Measurements from ENCODE around the gene NABP1. TPM values are rescaled to one million over a fixed set of nuclear protein-coding genes. Genes with fewer than 3 reads are reported as not detected.

Gene NABP1
- total and polyA plus RNA-seq, 4 donors = 3.6 to 35.5 (median 18.4) TPM

DNA sequence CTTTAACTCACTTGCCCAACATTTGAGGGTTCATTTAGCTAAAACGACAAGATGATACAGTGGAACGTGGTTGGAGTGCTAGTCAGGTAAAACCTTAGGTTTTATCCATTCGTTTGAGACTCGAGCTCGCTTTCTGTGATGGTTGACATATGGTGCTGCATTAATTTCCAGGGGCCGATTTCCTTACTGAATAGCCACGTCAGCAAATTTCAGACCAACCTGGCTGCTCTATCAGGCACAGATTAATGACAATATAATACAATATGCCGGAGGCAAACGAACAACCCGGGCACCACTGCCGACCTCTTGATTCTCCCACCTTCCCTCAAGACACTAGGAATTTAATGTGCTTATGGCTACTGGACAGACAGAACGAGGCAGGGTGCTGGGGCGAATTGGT lies 42.0 kb downstream of the NABP1 start (continued):
- TF ChIP-seq, protein P1, sequence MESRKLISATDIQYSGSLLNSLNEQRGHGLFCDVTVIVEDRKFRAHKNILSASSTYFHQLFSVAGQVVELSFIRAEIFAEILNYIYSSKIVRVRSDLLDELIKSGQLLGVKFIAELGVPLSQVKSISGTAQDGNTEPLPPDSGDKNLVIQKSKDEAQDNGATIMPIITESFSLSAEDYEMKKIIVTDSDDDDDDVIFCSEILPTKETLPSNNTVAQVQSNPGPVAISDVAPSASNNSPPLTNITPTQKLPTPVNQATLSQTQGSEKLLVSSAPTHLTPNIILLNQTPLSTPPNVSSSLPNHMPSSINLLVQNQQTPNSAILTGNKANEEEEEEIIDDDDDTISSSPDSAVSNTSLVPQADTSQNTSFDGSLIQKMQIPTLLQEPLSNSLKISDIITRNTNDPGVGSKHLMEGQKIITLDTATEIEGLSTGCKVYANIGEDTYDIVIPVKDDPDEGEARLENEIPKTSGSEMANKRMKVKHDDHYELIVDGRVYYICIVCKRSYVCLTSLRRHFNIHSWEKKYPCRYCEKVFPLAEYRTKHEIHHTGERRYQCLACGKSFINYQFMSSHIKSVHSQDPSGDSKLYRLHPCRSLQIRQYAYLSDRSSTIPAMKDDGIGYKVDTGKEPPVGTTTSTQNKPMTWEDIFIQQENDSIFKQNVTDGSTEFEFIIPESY (IDR thresholded peaks at IDR 0.05) = no peak
- TF ChIP-seq NR2F2 (IDR thresholded peaks at IDR 0.05) (no peak), RXRA (IDR thresholded peaks at IDR 0.05) (no peak), YY1 (IDR thresholded peaks at IDR 0.05) (no peak), GABPA (IDR thresholded peaks at IDR 0.05 in 1 of 2, conservative IDR thresholded peaks at IDR 0.05 in 1 of 2) (no peak), RAD21 (IDR thresholded peaks at IDR 0.05) (no peak)

DNA sequence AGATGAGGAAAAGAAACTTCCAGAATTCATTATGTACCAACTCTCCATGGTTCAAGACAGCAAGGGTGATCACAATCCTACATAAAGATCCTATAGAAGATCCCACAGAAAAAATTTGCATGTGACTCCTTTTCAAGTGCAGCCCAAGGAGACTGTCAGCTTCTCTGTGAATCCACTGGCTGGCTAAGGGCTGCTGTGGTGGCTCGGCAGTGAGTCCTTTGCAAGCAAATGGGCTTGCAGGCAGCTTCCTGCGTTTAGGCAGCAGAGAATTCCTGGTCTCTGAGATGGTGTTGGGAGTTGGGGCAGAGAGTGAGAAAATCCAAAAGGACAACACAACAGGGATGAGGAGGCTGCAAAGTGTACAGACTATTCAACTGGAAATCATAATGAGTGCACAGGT lies 43.4 kb downstream of the NABP1 start:
- Histone ChIP-seq H3K4me1 (ENCODE audit: control insufficient read depth in 4 of 4, insufficient read depth in 4 of 4, low read length in 3 of 4) (no peaks in the 10 kb centered on the region), H3K9ac (ENCODE audit: low read depth in 1 of 2, low read length in 2 of 2) (no peak overlapping the region), H3K27me3 (ENCODE audit: control insufficient read depth in 4 of 4, insufficient read depth in 4 of 4, low read length in 3 of 4) (no peaks in the 10 kb centered on the region), H3K9me3 (ENCODE audit: control insufficient read depth in 4 of 4, low read length in 3 of 4) (no peaks in the 10 kb centered on the region), H3K4me3 (ENCODE audit: low read depth in 1 of 3, low read length in 3 of 3) (no peak overlapping the region), H3K36me3 (ENCODE audit: control insufficient read depth in 4 of 4, insufficient read depth in 3 of 4, low read depth in 1 of 4, low read length in 3 of 4) (no peaks in the 10 kb centered on the region), H3K27ac (ENCODE audit: low read depth in 1 of 2, low read length in 2 of 2) (no peak overlapping the region)
- 67% methylated on average over 2 of the region's 2 CpGs for WGBS
- TF ChIP-seq, protein P2, sequence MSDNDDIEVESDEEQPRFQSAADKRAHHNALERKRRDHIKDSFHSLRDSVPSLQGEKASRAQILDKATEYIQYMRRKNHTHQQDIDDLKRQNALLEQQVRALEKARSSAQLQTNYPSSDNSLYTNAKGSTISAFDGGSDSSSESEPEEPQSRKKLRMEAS (IDR thresholded peaks at IDR 0.05) = no peak
- no peak for TF ChIP-seq RAD21 (IDR thresholded peaks at IDR 0.05)
- TF ChIP-seq, protein P1 (IDR thresholded peaks at IDR 0.05) = no peak
- TF ChIP-seq, protein P3, sequence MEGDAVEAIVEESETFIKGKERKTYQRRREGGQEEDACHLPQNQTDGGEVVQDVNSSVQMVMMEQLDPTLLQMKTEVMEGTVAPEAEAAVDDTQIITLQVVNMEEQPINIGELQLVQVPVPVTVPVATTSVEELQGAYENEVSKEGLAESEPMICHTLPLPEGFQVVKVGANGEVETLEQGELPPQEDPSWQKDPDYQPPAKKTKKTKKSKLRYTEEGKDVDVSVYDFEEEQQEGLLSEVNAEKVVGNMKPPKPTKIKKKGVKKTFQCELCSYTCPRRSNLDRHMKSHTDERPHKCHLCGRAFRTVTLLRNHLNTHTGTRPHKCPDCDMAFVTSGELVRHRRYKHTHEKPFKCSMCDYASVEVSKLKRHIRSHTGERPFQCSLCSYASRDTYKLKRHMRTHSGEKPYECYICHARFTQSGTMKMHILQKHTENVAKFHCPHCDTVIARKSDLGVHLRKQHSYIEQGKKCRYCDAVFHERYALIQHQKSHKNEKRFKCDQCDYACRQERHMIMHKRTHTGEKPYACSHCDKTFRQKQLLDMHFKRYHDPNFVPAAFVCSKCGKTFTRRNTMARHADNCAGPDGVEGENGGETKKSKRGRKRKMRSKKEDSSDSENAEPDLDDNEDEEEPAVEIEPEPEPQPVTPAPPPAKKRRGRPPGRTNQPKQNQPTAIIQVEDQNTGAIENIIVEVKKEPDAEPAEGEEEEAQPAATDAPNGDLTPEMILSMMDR (IDR thresholded peaks at IDR 0.05; ENCODE audit: low read depth, low read length, missing input control) = no peak
- no peak for TF ChIP-seq YY1 (IDR thresholded peaks at IDR 0.05)
- no peak for TF ChIP-seq HNF4A (conservative IDR thresholded peaks at IDR 0.05)
- TF ChIP-seq, protein P4, sequence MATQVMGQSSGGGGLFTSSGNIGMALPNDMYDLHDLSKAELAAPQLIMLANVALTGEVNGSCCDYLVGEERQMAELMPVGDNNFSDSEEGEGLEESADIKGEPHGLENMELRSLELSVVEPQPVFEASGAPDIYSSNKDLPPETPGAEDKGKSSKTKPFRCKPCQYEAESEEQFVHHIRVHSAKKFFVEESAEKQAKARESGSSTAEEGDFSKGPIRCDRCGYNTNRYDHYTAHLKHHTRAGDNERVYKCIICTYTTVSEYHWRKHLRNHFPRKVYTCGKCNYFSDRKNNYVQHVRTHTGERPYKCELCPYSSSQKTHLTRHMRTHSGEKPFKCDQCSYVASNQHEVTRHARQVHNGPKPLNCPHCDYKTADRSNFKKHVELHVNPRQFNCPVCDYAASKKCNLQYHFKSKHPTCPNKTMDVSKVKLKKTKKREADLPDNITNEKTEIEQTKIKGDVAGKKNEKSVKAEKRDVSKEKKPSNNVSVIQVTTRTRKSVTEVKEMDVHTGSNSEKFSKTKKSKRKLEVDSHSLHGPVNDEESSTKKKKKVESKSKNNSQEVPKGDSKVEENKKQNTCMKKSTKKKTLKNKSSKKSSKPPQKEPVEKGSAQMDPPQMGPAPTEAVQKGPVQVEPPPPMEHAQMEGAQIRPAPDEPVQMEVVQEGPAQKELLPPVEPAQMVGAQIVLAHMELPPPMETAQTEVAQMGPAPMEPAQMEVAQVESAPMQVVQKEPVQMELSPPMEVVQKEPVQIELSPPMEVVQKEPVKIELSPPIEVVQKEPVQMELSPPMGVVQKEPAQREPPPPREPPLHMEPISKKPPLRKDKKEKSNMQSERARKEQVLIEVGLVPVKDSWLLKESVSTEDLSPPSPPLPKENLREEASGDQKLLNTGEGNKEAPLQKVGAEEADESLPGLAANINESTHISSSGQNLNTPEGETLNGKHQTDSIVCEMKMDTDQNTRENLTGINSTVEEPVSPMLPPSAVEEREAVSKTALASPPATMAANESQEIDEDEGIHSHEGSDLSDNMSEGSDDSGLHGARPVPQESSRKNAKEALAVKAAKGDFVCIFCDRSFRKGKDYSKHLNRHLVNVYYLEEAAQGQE (IDR thresholded peaks at IDR 0.05) = no peak
- TF ChIP-seq NR2F2 (IDR thresholded peaks at IDR 0.05) = no peak
- TF ChIP-seq HNF4G (IDR thresholded peaks at IDR 0.05) = no peak
- no peak for TF ChIP-seq TAF1 (conservative IDR thresholded peaks at IDR 0.05)
- TF ChIP-seq FOXA2 (IDR thresholded peaks at IDR 0.05) = no peak
- TF ChIP-seq FOXA1 (IDR thresholded peaks at IDR 0.05) = no peak
- TF ChIP-seq JUND (IDR thresholded peaks at IDR 0.05) = no peak
- no peak for TF ChIP-seq EGR1 (IDR thresholded peaks at IDR 0.05; ENCODE audit: low read depth in 2 of 2)
- no peak for TF ChIP-seq SP1 (IDR thresholded peaks at IDR 0.05)
- TF ChIP-seq, protein P5, sequence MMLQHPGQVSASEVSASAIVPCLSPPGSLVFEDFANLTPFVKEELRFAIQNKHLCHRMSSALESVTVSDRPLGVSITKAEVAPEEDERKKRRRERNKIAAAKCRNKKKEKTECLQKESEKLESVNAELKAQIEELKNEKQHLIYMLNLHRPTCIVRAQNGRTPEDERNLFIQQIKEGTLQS (IDR thresholded peaks at IDR 0.05) = no peak
- TF ChIP-seq GABPA (IDR thresholded peaks at IDR 0.05 in 1 of 2, conservative IDR thresholded peaks at IDR 0.05 in 1 of 2) = no peak
- TF ChIP-seq RXRA (IDR thresholded peaks at IDR 0.05) = no peak
- no peak for DNase-seq (ENCODE audit: low spot score)
